HG02642 (cell line): ENCODE results near the gene RBM34.

Experiments used
- ATAC-seq: cut with Tn5 transposase; IDR thresholded peaks from one replicate; pipeline ENCODE4 v1.9.1; 2021; ENCODE audit warnings: mild to moderate bottlenecking; ENCODE audit not compliant: unreplicated experiment, poor library complexity

The RBM34 gene

GRCh38 chr1:235156740-235157139, 4.3 kb downstream of the RBM34 start:
- ATAC-seq = no peak

DNA sequence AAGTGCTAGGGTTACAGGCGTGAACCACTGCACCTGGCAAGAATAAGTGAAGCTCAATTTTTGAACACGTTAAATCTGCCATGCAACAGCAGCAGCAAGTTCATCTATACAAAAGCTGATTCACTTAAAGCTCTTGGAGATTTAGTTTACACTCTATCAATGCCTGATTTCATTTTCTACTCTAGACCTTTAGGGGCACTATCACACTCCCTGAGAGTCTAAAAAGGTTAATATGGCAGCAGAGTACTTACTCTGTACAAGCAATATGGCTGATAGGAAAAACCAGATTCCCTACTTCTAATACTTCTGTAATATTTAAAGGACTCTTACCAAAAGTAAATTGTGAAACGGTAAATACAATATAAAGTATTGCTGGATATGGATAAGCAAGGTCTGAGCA, 4.8 kb downstream of the RBM34 start:
- ATAC-seq = no peak

GRCh38 chr1:235152235-235152634, 8.8 kb downstream of the RBM34 start:
- no peak for ATAC-seq

- ATAC-seq = no peak
These were observed 10.0 kb downstream of the RBM34 start for GRCh38 chr1:235151033-235151432.

GRCh38 chr1:235149824-235150223, 11.2 kb downstream of the RBM34 start:
- ATAC-seq = no peak

DNA sequence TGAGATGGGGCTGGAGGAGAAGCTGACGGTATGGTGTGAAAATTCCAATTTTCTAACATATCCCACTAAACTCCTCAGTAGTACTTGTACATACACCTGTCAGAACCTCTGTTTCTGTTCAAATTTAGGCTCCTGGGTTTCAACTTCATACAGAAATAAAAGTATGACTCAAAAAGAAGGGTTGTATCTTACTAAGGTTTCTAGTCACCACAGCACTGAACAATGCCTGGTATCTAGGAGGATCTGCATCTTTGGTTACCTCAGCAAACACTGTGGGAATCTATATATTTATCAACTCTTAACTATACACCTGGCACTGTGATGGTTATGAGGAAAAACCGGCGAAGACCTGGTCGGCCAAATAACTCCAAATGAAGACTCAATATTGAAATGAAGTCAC, 13.8 kb downstream of the RBM34 start:
- ATAC-seq = no peak

DNA sequence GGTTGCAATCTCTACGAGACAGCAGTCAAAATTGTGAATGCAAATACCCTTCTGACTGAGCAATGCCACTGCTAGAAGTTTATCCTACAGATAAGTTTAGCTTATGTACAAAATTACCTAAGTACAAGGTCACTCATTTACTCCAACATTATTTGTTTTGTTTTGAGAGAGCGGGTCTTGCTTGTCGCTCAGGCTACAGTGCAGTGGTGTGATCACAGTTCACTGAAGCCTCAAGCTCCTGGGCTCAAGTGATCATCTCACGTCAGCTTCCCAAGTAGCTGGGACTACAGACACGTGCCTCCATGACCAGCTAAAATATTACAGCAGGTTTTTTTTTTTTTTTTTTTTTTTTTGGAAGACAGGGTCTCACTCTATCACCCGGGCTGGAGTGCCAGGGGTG, 15.4 kb downstream of the RBM34 start:
- ATAC-seq = no peak

DNA sequence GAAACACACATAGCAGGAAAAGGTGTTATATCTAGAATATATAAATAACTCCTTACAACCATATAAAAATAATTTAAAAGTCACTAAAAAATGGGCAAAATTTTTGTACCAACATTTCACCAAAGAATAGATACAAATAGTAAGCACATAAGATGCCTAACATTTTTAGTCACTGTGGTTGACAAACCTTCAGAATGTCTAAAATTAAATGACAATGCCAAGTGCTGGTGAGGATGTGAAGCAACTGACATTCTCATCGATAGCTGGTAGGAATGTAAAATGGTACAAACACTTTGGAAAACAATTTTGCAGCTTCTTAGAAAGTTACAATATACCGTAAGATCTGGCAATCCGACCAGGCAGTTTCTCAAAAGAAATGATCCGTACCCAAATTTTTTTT, 18.1 kb downstream of the RBM34 start:
- ATAC-seq = no peak

GRCh38 chr1:235139315-235139714, 21.7 kb downstream of the RBM34 start:
- ATAC-seq = no peak

- no peak for ATAC-seq
These were observed 22.2 kb downstream of the RBM34 start for GRCh38 chr1:235138821-235139220.

- ATAC-seq = no peak
These were observed 24.9 kb downstream of the RBM34 start for GRCh38 chr1:235136111-235136510.

- ATAC-seq = no peak
These were observed 26.9 kb downstream of the RBM34 start for GRCh38 chr1:235134171-235134570.

DNA sequence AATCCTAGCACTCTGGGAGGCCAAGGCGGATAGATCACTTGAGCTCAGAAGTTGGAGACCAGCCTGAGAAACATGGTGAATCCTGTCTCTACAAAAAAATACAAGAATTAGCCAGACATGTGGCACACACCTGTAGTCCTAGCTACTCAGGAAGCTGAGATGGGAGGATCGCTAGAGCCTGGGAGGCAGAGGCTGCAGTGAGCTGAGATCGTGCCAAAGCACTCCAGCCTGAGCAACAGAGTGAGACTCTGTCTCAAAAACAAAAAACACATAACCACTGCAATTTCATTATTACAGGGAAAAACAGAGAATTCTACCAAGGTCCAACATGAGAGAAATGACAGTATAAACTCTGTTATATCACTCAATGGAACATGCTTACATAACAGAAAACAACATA, 28.0 kb downstream of the RBM34 start:
- ATAC-seq = no peak

DNA sequence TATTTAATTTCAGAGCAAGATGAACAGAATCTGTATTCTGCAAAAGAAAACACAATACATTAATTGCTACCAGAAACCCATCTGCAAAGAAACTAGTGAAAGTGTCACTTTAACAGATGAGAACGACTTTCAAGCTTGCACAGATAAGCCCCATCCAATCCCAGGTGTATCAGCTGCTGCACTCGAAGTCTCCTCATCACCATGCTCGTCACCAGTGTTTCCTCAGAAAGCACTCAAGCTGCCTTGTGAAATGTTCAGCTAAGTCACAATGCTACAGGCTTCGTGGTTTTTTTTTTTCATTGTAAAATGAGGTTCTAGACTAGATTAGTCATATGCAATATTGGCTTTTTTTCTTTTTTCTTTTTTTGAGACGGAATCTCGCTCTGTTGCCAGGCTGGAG, 29.1 kb downstream of the RBM34 start:
- no peak for ATAC-seq

DNA sequence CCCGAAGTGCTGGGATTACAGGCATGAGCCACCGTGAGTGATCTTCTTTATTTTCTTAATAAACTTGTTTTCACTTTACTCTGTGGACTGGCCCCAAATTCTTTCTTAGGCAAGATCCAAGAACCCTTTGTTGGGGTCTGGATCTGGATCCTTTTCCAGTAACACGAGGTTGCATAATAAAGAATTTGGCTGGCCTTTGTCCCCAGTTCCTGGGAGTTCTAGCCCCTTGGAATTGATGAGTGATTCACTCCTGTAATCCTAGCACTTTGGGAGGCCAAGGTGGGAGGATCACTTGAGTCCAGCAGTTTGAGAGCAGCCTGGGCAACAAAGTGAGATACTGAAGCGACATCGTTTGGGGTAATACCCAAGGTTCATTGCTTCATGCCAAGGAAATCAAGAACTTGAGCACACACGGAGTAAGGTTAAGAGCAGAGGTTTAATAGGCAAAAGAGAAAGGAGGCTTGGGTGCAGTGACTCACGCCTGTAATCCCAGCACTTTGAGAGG, 30.2 kb downstream of the RBM34 start:
- ATAC-seq = no peak

DNA sequence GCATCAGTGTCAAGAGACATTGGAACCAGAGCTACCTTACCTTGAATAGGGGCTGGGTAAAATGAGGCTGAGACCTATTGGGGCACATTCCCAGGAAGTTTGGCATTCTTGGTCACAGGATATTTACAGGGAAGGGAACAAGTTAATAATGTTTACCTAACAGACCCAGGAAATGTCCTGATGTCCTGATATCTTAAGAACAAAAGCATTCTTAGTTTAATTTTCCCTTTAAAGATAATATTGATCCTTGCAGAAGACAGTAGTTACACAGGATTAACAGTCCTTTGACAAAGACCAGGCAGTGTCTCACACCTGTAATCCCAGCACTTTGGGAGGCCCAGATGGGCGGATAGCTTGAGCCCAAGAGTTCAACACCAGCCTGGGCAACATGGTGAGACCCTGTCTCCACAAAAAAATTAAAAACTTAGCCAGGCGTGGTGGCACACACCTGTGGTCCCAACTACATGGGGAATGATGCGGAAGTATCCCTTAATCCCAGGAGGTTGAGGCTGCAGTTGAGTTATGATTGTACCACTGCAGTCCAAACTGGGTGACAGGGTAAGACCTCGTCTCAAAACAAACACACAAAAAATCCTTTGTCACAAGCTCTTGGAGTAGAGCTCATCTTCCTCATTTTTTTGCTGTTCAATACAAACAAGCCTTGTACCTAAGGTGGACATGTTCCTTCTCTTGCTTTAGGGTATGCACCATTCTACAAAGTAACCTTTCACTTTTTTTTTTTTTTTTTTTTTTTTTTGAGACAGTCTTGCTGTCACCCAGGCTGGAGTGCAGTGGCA, 31.1 kb downstream of the RBM34 start:
- ATAC-seq = no peak

- peak; percentile 95 for ATAC-seq
These were observed 32.4 kb downstream of the RBM34 start, which contains the start of gene TOMM20 for GRCh38 chr1:235128456-235129328. TOMM20 (minus strand) TSS chr1:235128837; CDS start chr1:235128715, 122 bp downstream.

DNA sequence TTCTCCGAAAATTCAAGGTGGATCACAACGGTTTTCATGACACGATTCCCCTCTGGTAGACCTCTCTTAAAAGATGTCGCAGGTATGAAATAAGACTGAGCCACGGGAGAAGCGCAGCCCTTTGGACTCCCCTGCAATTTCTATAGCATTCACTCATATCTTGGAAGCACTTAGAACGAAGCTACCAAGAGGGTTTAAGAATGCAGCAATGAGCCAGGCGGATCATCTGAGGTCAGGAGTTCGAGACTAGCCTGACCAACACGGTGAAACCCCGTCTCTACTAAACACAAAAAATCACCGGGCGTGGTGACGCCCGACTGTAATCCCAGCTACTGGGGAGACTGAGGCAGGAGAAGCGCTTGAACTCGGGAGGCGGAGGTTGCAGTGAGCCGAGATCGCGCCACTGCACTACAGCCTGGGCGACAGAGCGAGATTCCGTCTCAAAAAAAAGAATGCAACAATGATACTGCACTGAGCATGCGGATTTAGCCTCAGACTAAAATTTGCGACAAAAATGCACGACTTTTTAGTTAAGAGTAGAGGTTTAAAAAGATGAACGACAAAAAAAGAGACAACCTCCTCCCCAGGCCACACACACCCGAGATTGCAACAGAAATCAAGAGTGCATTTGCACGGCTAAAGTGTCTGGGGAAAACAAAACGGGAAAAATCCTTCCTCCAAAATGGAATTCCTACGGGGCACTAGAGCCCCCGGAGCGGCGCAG, 33.2 kb downstream of the RBM34 start:
- no peak for ATAC-seq

DNA sequence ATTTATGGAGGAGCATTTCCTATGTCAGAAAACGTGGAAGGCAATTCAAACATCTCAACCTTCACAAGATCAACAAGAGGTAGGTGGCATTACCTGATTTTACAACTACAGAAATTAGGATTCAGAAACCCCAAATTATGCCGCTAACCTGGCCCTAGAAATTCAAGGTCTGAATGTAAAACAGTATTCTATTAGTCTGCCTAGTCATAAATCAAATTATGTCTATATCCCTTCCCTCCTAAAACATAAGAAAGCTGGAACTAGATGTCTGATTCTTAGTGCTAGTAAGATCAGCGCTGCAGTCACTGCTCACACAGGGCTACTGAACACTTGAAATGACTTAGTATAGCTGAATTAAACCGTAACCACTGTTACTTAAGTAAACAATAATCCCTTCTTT, 33.8 kb downstream of the RBM34 start:
- no peak for ATAC-seq

DNA sequence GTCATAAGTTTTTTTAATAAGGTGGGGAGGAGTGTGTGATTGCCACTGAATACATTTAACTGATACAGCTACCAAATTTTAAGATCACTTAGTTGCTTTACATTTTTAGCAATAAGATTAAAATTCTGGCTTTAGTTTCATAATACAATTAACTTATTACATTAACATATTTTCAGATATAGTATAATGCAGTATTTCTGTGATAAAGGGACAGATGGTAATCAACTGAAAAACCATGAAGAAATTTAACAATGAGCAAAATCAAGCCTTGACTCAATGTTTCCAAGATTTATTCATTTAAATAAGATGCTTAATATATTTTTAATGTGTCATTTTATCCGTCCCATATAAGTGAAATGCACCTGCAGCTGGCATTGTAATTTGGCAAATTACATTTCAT, 36.4 kb downstream of the RBM34 start:
- no peak for ATAC-seq

- ATAC-seq = no peak
These were observed 36.9 kb downstream of the RBM34 start for GRCh38 chr1:235124111-235124510.
